GM21723 (cell line): Measurements from ENCODE around the gene GPRC5A.
A peak's percentile ranks its signal among the peaks of the same experiment; 100 is the strongest.

Experiments
- ATAC-seq: cut with Tn5 transposase; IDR thresholded peaks from one replicate; pipeline ENCODE4 v1.9.1; 2021; ENCODE audit warnings: mild to moderate bottlenecking, moderate library complexity; ENCODE audit not compliant: unreplicated experiment

GPRC5A gene

DNA sequence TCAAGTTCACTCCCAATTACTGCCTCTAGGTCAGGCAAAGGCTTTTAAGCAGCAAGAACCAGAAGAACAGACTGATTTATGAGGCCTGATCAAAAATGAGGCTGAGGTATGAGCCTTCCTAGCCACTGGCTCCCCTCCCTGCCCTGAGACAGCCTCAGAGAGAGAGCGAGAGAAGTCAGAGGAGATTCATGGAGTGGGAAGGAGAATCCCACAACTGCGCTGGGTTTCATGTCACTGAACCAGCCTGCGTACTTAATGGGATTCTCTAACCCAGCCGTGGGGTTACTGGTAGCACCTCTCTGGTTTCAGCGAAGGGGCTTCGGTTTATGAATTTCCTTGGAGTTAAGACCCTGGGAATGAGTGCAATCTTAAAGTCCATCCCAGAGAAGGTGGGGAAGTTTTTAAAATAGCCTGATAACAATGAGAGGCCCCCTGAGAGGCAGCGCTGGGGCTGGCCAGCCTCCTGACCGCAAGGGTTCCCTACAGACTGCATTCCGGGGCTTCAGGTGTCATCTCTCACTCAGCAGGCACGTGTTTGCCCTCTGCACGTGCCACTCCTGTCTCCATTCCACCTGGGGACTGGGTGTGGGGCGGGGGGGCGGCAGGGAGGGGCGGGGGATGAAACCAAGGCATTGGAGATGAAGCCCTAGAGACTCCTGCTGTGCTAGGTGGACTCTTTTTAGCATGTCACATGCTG, 6.1 kb upstream of the GPRC5A start:
- ATAC-seq = no peak

DNA sequence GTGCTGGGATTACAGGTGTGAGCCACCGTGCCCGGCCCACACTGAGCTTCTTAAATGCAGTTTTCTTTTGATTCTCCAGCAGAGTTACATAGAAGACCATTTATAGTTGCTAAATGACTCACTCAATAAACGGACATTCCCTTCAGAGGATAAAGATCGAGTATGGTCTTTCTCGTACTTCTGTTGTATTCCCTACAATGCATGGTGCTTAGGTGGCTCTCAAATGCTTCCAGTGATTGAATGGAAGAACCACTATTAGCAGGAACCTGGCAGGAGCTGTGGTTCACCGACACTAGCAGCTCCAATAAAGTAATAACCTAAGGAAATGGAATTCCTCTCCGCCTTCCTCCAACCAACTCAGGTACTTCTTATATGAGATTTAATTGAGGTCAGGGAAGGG, 3.9 kb upstream of the GPRC5A start:
- ATAC-seq = no peak

DNA sequence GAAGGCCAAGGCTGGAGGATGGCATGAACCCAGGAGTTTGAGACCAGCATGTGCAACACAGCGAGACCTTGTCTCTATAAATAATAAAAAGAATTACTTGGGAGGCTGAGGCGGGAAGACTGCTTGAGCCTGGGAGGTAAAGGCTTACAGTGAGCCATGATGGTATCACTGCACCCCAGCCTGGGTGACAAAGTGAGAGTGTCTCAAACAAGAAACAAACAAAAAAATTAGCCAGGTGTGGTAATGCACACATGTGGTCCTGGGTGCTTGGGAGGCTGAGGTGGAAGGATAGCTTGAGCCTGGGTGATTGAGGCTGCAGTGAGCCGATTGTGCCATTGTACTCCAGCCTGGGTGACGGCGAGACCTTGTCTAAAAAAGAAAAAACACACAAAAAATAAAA, 1.7 kb upstream of the GPRC5A start:
- no peak for ATAC-seq

DNA sequence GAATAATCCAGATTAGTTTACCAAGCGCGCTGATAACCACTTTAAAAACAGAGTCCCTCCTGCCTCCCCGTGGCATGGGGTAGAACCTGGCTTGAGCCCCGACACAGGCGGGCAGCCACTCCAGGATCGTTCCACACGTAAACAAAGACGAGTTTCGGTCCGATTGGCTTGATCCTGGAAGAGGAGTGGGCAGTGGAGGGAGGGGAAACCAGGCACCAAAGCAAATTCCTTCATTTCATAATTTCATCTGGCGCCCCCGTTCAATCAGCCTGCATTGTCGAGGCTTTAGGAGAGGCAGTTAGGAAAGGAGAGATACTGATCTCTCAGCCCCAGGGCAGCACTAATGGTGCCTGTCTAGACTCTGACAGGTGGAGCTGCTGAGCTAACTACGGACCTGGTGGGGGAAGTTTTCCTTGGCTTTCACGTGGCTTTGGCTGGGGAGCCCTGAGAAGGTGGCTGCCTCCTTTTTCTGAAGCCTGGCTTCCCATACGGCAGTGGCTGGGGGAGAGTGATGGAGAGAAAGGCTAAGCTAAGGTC, 751 bp upstream of the GPRC5A start:
- ATAC-seq = no peak

DNA sequence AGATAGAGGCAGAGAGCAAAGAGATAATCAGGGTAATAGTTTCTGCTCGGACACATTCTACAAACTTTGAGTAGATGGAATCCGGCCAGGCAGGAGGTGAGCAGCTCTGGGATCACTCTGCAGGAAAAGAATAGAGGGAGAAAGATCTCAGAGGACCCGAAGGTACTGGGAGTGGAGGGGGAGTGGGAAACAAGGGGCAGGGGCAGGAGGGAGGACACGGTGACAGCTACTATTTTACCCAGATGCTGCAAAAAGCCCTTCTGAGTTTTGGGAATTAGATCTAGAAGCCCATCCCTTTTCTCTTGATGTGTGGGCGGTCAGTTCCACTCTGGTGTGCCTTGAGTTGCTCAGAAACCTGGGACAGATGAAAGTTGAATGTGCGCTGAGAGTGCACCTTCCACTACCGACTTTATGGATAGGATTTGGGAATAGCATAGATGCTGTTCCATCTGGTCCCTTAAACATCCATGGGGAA, 556 bp downstream of the GPRC5A start:
- no peak for ATAC-seq

DNA sequence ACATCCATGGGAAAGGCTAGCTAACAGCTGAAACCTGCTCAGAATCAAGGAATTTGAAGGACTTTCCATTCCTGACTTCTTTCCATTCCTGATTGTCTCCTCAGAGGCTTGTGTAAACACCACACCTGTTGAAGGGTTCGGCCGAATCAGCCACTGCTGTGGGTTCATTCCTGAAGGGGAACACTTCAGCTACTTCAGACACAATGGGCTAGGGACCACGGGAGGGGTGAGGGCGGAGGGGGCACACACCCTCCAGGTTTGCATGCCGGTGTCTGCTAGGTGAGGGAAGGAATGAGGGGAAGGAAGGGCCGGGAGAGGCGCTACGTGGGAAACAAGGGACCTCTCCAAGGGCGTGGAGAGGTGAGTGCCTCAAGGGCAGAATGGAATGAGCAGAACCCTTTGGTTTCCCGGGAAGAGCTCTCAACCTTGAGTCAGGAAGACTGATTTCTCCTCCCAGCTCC, 1.3 kb downstream of the GPRC5A start:
- ATAC-seq = no peak

DNA sequence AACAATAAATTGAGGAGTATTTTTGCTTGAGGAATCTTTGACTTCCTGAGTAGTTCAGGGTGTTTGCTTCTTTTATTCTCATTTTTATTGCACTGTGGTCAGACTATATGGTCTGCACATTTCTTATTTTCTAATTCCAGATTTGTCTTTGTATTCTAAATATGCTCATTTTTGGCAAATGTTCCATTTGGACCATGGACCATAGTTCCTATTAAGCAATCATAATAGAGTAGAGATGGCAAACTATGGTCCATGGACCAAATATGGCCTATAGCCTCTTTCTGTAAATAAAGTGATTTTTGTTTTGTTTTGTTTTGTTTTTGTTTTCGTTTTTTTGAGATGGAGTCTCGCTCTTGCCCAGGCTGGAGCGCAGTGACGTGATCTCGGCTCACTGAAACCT, 2.1 kb downstream of the GPRC5A start:
- no peak for ATAC-seq

DNA sequence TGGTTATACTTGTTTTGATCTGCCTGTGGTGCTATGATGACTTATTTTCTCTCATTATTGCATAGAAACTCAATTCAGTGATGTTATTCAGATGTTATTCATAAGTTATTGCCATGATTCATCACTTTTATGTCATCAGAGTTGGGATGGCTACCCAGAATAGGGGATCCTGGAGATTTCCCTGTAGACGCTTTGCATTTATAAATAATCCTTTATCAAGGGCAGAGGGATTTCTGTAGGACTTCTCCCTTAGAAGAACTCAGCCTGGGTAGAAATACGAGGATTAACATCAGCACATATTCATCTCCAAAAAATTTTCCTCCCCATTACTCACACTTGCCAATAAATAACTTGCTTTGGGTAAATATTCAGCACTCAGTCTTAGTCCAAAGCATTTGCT, 4.9 kb downstream of the GPRC5A start:
- no peak for ATAC-seq

DNA sequence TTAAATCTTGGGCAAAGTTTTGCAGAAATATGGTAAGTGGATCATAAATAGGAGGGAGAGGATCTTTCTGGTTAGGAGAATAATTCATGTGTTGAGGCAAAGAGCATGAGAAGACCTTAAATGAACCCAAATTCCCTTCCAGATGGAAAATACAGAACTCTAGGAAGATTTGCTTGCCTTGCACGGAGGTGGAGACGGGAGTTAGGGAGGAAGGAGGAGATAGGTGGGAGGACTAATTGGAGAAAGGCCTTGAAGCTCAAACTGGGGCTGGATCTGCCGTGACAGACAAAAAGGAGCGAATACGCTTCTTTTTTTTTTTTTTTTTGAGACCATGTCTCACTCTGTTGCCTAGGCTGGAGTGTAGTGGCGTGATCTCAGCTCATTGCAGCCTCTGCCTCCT, 5.9 kb downstream of the GPRC5A start:
- ATAC-seq = no peak

DNA sequence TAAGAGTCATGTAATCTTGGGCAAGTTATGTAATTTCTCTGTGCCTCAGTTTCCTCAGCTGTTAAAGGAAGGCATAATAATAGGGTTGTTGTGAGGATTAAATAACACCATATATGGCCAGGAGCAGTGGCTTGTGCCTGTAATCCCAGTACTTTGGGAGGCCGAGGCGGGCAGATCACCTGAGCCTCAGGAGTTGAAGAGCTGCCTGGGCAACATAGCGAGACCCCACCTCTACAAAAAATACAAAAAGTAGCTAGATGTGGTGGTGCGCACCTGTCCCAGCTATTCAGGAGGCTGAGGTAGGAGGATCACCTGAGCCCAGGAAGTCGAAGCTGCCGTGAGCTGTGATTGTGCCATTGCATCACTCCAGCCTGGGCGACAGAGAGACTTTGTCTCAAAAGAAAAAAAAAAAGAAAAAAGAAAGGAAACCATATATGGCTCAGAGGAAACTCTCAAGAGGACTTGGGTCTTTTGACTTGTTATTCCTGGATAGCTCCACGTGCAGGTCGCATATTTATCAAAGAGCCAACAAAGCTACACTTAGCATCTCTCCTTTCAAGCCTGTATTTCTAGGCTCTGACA, 6.9 kb downstream of the GPRC5A start:
- no peak for ATAC-seq

DNA sequence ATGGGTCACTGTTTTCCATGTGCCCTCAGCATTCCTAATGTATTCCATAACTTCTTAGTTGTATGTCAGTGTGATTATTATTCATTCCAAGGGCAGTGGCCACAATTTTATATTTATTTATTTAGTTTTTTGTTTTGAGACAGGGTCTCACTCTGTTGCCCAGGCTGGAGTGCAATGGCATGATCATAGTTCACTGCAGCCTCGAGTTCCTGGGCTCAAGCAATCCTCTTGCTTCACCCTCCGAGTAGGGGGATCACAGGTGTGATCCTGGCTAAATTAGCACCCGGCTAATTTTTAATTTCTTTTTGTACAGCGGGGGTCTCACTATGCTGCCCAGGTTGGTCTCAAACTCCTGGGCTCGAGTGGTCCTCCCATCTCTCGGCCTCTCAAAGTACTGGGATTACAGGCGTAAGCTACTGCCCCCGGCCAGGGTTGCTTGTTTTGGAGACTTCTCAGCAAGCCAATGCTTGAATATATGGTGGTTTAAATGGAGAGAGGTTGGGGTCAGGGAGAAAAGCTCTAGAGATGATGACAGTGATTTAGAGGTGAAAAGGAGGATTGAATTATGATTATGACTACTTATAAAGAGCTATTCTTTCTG, 7.6 kb downstream of the GPRC5A start:
- ATAC-seq = no peak

DNA sequence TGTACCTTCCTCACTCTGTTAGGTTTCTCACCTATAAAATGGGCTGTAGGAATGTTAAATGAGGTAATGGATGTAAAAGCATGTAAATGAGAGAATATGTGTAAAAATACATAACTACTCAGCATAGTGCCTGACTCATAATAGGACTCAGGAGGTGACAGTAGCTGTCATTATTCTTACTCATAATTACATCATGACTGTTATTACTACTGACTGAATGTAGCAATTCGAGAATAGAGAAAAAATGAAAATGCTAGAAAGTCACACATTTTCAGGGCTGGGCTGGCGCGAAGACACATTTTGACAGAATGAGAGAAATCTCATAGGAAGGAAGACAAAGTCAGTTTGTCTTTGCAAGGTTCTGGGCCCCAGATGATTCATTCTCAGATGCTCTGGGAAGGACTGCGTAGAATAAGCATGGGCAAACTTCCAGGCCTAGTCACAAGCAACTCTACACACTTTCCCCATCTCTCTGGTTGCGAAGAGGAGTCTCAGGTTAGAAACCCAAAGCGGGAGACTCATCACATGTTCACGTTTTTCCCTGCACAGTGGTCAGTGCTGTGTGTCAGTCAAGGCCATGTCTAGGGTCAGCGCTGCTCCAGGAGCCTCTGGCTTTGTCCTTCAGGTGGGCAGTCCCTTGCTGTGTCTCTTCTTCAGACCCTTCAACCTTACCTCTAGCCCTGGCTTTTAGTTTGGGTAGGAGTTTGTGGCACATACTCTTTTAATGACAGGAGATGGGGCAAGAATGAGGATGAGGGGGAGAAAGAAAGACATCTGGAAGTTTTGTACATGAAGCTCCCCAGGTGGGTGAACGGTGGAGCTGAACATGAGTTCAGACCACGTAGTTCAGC, 8.4 kb downstream of the GPRC5A start:
- peak; percentile 81 for ATAC-seq

DNA sequence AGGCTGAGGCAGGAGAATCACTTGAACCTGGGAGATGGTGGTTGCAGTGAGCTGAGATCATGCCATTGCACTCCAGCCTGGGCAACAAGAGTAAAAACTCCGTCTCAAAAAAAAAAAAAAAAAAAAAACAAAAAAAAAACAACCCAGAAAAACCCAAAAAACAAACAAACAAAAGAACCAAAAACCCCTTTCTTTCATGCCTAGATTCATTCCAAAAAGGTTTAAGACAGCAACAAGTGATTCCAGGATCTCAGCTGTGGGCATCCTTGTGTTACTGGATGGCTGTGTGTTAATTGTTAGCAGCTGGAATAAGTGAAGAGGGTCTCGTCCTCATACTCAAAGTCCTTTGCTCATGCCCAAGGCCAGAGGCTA, 9.4 kb downstream of the GPRC5A start:
- no peak for ATAC-seq

DNA sequence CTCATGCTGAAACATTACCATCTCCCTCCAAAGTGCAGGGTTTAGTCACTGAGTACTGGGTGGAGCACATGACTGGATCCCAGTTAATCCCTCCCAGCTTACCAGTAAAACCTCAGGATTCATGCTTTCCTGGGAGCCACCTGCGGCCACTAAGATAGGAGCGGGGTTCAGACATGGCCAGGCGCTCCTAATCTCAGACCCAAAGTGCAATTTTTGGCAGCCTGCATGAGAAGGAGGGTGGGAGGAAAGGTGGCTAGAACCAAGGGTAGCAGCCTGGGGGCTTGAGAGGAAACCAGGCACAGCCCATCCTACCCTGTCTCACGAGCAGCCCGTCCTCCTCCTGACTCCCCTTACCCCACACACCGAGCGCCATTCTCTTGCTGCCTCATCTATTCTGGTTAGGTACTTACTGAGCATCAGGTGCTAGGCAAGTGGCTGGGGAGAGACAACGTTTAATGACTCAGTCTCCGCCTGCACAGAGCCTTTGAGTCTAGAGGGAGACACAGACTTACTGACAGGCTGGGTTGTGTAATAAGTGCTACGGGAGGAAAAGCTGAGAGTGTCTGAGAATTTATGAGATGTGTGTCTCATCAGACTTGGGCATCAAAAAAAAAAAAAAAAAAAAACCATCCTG, 9.9 kb downstream of the GPRC5A start:
- no peak for ATAC-seq

DNA sequence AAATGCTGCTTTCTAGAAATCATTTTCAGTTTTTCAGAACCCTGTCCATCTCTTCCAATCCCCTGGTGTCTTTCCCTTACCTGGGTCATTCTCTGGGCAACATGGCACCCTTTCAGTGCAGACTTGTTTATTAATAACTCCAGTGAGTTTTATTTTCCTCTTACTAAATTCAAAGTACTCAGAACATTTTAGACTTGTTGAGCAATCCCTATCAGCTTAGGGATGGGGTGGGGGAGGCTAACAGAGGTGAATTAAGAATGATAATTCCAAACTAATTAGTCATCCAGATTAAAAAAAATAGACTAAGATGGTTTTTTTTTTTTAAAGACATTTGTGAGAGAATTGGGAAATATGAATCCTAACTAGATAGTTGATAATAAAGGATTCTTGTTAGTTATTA, 10.7 kb downstream of the GPRC5A start:
- ATAC-seq = no peak

DNA sequence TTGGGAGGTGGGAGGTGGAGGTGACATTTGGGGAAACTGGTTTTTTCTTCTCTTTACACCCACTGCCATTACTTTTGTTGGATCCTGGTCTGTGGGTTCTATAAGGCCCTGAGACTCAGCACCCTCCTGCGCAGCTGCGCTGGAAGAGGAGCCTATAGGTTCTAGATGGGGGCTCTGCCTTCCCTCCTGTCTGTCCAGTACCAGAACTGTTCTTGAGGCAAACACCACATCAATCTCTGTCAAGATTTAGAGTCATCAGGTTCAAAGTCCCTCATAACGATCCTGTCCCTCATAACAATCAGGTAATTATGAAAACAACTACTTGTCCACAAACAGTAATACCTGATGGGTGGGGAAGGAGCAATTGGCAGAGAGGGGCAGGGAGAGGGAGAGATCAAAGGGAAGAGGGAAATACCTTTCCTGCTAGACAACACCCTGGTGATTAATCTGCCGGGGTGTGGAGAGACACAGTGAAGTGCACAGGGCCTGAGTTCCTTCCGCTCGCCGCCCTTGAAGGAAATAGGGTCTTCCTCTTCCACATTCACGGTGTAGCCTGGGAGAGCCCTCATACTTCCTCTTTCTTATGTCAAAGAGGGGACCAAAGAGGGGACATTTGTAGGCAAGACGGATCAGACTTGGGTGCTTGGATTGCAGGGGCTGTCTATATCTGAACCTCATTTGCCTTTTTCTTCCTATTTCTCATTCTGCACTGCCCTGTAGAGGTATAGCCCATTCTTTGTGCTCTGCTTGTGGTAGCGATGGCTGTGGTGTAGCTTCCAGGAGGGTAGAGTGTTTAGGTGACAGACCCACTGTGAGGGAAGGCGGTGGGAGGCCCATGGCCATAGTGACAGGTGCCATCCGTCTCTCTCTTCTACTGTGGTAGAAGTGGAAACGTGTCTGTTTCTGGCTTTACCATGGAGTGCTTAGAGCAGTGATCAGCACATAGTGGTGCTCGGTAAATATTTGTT, 12.6 kb downstream of the GPRC5A start:
- ATAC-seq = no peak

DNA sequence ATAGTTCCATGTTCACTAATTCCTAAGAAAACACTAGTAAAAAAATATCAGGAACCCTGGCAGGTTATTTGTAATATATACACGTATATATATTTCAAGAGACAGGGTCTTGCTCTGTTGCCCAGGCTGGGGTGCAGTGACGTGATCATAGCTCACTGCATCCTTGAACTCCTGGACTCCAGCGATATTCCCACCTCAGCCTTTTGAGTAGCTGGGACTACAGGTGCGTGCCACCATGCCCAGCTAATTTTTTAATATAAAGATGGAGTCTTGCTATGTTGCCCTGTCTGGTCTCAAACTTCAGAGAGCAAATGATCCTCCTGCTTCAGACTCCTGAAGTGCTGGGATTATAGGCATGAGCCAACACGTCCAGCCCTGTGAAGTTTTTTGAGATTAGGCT, 16.2 kb downstream of the GPRC5A start:
- ATAC-seq = no peak

DNA sequence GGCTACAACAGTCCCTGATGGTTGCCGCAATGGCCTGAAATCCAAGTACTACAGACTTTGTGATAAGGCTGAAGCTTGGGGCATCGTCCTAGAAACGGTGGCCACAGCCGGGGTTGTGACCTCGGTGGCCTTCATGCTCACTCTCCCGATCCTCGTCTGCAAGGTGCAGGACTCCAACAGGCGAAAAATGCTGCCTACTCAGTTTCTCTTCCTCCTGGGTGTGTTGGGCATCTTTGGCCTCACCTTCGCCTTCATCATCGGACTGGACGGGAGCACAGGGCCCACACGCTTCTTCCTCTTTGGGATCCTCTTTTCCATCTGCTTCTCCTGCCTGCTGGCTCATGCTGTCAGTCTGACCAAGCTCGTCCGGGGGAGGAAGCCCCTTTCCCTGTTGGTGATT, 16.9 kb downstream of the GPRC5A start:
- ATAC-seq = no peak

DNA sequence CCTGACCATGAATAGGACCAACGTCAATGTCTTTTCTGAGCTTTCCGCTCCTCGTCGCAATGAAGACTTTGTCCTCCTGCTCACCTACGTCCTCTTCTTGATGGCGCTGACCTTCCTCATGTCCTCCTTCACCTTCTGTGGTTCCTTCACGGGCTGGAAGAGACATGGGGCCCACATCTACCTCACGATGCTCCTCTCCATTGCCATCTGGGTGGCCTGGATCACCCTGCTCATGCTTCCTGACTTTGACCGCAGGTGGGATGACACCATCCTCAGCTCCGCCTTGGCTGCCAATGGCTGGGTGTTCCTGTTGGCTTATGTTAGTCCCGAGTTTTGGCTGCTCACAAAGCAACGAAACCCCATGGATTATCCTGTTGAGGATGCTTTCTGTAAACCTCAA, 17.3 kb downstream of the GPRC5A start:
- no peak for ATAC-seq
